SIG-M5 (cell line): ENCODE measurements around the gene RSAD1.

Experiments
- DNase-seq: peaks from one replicate; lab custom pipeline; 2025; lab: John Stamatoyannopoulos, UW

RSAD1 gene

DNA sequence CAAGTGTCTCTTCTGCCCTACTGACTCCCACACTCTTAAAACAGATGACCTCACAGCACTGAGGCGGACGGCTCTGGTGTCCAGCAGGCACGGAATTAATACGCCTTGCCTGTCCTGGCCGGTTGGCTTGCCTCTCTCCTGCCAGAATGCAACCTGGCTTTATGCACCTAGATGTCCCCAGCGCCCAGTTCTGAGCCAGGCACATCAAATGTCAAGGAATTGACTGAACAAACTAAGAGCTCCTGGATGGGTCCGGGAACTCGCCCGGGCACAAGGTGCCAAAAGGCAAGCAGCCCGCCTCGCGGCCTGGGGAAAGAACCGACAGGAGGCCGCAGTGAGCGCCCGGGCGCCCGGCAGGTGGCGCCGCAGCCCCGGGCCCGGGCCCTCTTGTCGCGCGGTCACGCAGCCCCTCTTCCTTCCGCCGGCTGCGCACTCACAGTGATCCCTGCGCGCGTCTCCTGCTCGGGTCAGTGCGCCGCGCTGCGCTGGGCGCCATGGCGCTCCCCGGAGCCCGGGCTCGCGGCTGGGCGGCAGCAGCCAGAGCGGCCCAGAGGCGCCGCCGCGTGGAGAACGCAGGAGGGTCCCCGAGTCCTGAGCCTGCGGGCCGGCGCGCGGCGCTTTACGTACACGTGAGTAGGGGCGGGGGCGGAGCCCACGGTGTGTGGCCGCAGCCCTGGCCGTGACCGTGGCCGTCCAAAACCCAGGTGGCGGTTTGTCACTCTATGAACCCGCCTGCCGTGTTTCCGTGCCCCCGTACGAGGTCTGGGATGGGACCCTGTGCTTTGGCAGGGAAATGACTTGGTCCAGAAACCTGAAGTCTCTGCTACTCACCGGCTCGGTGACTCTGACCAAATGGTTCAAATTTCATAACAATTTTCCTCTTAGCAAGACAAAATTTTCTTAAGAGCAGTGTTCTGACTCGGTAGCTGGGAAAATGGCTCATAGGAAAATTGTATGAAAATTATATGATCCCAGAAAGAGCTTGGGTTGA is at the start of gene RSAD1:
Gene RSAD1 (plus strand): TSS at position 470 of the 991 bp plus-strand sequence. CDS start 25 bp downstream, at position 495.
- DNase-seq, result no peak

GRCh38 chr17:50429793-50430192 is 48.9 kb upstream of the RSAD1 start:
- DNase-seq, result no peak

DNA sequence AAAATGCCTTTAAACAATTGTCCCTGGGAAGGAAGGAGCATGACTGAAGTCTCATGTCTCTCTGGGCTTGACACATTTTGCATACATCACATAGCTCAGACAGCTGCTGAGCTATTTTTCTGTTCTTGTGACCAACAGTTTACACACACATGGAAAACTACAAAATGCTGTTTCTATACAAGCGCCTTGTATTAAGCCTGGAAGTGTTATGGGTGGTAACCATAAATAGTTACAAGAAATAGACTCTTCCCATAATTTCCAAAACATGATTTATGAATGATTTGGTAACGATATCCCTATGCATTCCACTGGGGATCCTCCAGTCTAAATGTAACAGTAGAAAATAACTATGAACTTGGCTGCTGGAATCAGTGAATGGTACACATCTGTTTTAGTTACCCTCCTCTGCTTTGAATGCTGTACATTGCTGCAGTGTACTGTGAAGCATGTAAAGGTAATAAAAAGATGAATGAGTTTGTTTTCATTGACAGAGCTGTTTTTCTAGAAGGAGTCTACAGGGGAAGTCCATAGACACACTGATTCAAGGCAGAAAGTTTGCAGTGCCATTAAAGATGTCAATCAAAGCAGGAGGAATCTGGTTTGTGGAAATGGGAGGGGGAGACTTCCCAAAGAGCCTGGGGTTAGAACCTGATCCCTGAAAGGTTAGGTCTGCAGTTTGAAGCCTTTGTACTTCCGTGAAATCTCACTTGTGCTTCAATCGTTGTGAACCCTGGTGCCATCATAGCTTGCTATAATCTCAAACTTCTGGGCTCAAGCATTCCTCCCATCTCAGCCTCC is 47.6 kb upstream of the RSAD1 start:
- DNase-seq, result no peak

- no peak for DNase-seq
These were observed 46.4 kb upstream of the RSAD1 start for GRCh38 chr17:50432125-50432762.

DNA sequence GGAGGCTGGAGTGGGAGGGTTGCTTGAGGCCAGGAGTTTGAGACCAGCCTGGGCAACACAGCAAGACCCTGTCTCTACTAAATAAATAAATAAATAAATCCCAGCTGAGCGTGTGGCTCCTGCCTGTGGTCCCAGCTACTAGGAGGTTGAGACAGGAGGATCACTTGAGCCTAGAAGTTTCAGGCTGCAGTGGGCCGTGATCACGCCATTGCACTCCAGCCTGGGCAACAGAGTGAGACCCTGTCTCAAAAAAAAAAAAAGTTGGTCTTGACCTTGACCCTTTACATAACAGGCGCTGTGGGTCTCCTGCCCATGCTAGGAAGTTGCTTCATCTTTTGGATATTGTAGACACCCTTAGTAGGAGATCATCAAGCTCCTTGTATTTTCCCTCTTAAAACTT is 41.3 kb upstream of the RSAD1 start:
- DNase-seq, result no peak

GRCh38 chr17:50439008-50439407 is 39.7 kb upstream of the RSAD1 start:
- DNase-seq, result no peak

- no peak for DNase-seq
These were observed 38.4 kb upstream of the RSAD1 start for GRCh38 chr17:50440172-50440837.

- no peak for DNase-seq
These were observed 37.5 kb upstream of the RSAD1 start for GRCh38 chr17:50440838-50441829.

- DNase-seq, result no peak
These were observed 35.1 kb upstream of the RSAD1 start for GRCh38 chr17:50443505-50443974.

DNA sequence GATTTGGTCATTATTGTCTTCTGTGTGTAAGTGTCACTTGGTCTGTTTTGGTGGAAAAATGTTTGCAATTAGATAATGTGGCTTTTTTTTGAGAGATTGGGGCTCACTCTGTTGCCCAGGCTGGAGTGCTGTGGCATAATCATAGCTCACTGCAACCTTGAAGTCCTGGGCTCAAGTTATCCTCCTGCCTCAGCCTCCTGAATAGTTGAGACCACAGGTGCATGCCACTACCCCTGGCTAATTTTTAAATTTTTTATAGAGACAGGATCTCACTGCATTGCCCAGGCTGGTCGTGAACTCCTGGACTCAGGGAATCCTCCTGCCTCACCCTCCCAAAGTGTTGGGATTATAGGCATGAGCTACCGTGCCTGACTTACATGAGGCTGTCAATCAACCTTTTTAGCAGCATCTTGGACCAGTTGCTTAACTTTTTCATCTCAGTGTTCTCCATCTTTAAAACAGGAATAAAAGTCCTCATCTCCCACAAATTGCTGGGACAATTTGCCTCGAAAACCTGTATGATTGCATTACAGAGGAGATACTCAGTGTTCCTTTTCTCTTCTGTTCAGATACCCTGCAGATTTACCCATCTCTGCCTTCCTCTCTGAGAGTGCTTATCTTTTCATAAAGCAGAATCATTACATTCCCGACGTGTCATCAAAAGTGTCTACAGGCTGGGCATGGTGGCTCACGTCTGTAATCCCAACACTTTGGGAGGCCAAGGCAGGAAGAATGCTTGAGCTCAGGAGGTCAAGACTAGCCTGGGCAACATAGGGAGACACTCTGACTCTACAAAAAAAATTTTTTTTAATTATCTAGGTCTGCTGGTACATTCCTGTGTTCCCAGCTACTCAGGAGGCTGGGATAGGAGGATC is 33.6 kb upstream of the RSAD1 start:
- DNase-seq, result no peak

- DNase-seq, result no peak
These were observed 32.8 kb upstream of the RSAD1 start for GRCh38 chr17:50445730-50446325.

- DNase-seq, result no peak
These were observed 30.6 kb upstream of the RSAD1 start for GRCh38 chr17:50447870-50448595.

- DNase-seq, result no peak
These were observed 30.0 kb upstream of the RSAD1 start for GRCh38 chr17:50448643-50449042.

DNA sequence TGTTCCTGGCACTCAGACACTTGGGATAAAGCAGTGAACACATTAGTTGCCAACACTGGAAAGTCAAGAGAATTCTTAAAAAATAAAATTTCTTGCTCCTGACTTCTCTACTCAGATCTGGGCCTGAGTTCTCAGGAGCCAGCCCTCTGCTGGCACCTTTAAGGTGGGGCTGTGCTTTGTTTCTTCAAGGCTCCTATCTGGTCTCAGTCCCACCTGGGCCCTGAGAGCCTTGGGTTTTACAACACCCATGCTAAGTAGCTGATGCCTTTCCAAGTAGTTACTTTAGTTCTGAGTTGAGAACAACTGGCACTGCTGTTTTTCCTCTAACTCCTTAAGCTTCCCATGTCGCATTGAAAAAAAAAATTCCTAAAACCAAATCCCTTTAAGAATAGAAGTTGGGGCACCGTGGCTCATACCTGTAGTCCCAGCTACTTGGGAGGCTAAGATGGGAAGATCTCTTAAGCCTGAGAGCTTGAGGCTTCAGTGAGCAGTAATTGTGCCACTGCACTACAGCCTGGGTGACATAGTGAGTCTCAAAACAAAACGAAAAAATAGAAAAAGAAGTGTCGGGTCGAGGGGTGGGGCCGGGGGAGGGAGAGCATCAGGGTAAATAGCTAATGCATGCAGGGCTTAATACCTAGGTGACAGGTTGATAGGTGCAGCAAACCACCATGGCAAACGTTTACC is 26.6 kb upstream of the RSAD1 start:
- DNase-seq, result no peak

DNA sequence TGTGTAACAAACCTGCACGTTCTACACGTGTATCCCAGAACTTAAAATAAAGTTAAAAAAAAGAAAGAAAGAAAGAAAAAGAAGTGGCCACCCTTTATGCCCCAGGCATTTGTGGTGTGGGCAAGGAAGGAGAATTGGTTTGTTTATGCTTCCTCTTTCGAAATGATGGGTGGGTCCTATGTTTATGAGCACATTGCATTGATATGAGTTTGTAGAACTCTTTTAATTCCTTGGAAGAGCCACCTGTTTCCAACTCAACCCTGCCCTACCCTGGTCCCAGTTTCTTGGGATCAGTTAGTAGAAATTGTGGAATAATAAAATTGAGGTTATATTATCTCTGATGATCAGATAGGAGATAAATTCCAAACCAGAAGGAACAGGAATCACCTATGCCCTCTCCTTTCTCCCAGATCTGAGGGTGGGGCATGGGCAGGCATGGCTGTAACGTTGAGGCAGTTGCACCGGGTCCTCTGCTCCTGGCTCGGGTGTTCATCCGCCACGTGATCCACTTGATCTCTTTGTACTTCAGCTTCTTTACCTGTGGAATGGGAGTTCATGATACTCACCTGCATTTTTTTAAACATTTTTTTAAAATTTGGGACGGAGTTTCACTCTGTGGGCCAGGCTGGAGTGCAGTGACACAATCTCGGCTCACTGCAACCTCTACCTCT is 25.9 kb upstream of the RSAD1 start:
- no peak for DNase-seq

DNA sequence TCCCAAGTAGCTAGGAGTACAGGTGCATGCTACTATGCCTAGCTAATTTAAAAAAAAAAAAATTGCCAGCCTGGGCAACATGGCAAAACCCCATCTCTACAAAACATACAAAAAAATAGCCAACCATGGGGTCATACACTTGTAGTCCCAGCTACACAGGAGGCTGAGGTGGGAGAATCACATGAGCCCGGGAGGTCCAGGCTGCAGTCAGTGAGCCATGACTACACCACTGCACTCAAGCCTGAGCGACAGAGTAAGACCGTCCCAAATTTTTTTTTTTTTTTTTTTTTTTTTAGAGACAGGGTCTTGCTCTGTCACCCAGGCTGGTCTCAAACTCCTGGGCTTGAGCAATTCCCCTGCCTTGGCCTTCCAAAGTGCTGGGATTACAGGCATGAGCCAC is 24.8 kb upstream of the RSAD1 start:
- DNase-seq, result no peak

GRCh38 chr17:50457621-50458020 is 21.0 kb upstream of the RSAD1 start:
- no peak for DNase-seq
